B cell (primary cell): Measurements from ENCODE around the gene UAP1L1.

Experiments
- CTCF ChIP-seq: fragments of 200-600 bp; IDR thresholded peaks from one replicate; pipeline ENCODE4 v1.8.0; 2022; ENCODE audit warnings: antibody characterized with exemption, mild to moderate bottlenecking
- EZH2 ChIP-seq: IDR thresholded peaks from 2 replicates; pipeline ENCODE4 v1.6.1; 2012; ENCODE audit warnings: borderline replicate concordance, low read depth, mild to moderate bottlenecking, moderate library complexity, low read length; ENCODE audit not compliant: insufficient read depth, poor library complexity, severe bottlenecking

GRCh38 chr9:137128158-137128861, 51.0 kb downstream of the UAP1L1 start:
- TF ChIP-seq CTCF = no peak
- no peak for TF ChIP-seq EZH2
